ENCODE data around the gene HDAC10.

GRCh38 chr22:50198624-50199017 lies 52.4 kb downstream of the HDAC10 start:
- TF ChIP-seq POLR2AphosphoS5 (IDR thresholded peaks at IDR 0.05; ENCODE audit: borderline replicate concordance, low read depth, low read length) (no peak), EZH2 (IDR thresholded peaks at IDR 0.05) (no peak), FOXP2 (optimal IDR thresholded peaks at IDR 0.05; ENCODE audit: control extremely low read depth, extremely low read length, insufficient read depth) (no peak)
